ENCODE measurements around the gene POU2AF1.
"Not testable (repeated sequence)": the region's sequence is repeated elsewhere in the genome, so short reads cannot be mapped to it uniquely, and the experiment has no call there.

Gene POU2AF1

DNA sequence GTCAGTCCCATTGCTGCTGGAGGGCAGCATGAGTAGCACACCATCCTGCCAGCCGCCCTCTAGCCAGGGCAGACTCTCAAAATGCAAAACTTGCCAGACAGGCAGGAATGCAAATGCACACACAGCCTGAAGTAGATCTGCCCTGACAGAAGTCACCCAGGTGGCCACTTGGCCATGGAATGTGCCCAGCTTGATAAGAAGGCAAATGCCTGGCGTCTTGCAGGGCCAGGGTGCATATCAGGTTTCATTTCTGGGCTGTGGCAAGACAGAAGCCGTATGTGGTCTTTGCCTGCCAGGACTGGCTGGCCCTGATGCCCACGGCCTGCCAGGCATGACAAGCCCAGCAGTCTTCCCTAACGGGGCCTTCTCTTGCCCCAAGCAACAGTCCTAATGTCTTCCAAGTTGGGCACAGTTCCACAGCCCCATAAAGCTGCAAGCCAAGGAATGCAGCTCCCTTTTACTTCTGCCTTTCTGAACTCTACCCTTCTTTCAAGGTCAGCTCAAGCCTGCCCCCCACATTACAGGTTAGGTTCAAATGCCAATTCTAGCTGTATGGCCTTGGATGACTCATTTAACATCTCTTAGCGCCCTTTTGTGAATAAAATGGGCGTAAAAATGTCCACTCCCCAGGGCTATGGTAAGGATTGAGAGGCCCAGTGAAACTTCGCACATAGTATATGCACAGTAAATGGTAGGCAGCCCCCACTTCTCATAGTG lies 51.0 kb downstream of the POU2AF1 start:
- H3K4me3 ChIP-seq (ENCODE audit: low read length): no peak overlapping the region
- no peak for DNase-seq (ENCODE audit: low read depth)
- TF ChIP-seq, protein P1, sequence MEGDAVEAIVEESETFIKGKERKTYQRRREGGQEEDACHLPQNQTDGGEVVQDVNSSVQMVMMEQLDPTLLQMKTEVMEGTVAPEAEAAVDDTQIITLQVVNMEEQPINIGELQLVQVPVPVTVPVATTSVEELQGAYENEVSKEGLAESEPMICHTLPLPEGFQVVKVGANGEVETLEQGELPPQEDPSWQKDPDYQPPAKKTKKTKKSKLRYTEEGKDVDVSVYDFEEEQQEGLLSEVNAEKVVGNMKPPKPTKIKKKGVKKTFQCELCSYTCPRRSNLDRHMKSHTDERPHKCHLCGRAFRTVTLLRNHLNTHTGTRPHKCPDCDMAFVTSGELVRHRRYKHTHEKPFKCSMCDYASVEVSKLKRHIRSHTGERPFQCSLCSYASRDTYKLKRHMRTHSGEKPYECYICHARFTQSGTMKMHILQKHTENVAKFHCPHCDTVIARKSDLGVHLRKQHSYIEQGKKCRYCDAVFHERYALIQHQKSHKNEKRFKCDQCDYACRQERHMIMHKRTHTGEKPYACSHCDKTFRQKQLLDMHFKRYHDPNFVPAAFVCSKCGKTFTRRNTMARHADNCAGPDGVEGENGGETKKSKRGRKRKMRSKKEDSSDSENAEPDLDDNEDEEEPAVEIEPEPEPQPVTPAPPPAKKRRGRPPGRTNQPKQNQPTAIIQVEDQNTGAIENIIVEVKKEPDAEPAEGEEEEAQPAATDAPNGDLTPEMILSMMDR (conservative IDR thresholded peaks at IDR 0.05; ENCODE audit: low read length): no peak

DNA sequence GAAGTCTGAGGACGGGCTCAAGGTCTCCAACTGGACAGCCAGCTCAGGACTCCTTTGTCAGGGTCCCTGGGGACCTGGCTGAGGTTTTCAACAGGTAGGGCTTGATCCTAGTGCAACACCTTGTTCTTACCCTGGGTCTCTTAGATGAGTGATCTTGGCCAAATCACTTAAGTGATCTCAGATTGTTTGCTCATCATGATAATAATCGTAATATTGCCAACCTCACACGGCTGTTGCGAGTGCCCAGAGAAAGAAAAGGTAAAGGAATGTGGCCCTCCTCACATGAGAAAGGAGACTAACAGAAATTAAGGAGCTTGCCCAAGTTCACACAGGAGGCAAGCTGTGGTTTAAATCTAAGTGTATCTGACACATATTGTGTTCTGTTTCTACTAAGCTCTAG lies 52.3 kb downstream of the POU2AF1 start:
- no peak for DNase-seq (ENCODE audit: low read depth)
- TF ChIP-seq, protein P1 (conservative IDR thresholded peaks at IDR 0.05; ENCODE audit: low read length): no peak
- no peak overlapping the region for H3K4me3 ChIP-seq (ENCODE audit: low read length)

DNA sequence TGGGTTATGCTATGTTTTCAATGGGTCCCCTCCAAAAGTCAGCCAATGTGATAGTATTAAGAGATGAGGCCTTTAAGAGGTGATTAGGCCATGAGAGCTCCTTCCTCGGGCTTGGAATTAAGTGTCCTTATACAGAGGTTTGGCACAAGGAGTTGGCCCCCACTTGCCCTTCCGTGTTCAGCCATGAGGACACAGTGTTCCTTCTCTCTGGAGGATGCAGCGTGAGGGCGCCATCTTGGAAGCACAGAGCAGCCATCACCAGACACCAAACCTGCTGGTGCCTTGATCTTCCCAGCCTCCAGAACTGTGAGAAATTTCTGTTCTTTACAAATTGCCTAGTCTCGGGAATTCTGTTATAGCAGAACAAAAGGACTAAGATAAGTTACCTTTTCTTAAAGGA lies 53.8 kb downstream of the POU2AF1 start:
- H3K4me3 ChIP-seq (ENCODE audit: low read length): no peak overlapping the region
- TF ChIP-seq, protein P1 (conservative IDR thresholded peaks at IDR 0.05; ENCODE audit: low read length): no peak
- DNase-seq (ENCODE audit: low read depth): no peak

DNA sequence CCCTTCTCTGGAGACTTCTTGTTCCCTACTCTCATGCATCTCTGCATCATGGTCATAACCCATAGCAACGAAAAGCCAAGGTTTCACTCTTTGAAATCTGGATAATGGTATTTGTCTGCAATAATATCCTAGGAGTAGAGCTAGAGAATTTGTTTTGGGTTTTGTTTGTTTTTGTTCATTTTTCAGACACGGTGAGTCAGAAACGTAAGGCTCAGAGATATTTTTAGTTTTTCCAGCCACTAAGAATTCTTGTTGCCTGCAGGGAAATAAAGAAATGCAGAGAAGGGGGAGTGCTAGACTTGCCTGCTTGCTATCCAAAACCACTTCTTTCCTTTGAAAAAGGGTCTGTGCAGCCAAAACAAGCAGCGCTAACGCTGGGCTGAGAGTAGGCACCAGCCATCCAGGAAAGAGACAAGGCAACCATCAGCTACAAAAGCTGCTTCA lies 54.8 kb downstream of the POU2AF1 start:
- DNase-seq (ENCODE audit: low read depth): peak; percentile 29
- TF ChIP-seq, protein P1 (conservative IDR thresholded peaks at IDR 0.05; ENCODE audit: low read length): no peak
- H3K4me3 ChIP-seq (ENCODE audit: low read length): no peak overlapping the region; the same call in none of the 2 replicates

DNA sequence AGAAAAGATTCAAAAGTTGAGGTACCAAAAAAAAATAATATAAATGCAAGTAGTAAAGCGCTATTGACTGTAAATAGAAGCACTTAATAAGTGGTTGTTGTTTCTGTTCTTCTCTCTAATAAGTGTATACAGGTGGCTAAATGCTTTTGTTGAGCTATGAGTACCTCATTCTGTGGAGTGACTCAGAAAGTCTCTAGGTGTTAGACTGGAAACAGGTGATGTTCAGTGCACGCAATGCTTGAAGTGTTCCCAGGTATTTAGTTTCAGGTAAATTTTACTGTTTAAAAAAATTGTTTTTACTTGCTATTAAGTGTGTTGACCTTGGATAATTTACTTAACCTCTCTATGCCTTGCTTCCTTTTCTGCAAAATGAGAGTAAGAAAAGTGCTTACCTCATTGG lies 56.5 kb downstream of the POU2AF1 start:
- no peak overlapping the region for H3K4me3 ChIP-seq (ENCODE audit: low read length)
- TF ChIP-seq, protein P1 (conservative IDR thresholded peaks at IDR 0.05; ENCODE audit: low read length): no peak
- DNase-seq (ENCODE audit: low read depth): no peak

DNA sequence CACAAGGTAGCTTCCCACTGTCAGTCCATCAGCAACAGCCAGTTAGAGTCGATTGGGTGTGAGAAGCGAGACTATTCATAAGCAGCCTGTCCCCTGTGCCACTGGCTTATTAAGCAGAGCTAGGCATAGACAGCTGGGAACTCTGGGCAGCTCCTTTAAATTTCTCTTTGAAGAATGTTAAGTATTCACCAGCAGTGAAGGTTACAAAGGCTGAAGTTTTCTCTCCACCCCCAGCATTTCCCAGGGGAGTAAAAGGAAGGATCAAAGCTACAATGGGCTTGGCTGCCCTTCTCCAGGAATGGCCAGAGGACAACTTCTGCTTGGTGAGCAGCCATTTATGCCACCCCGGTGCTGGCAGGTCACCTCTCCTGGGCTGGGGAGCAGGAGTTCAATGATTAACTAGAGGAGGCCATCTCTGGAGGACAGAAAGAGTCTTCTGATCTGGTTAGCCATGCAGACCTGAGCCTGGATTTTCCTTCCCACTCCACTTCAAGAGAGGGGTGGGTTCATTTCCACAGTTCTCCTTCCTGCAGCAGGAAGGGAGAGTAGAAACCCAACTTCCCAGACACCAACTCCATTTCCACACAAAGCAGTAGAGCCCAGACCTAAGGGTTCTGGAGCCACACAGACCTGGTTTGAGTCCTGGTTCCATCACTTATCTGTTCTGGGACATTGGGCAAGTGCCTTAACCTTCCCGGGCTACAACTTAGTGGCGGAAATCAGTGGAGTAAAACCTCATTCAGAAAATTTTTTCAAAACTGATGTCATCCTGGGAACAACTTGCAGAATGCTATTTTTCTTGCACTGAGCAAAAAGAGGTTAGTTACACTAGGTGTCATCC lies 58.1 kb downstream of the POU2AF1 start:
- H3K4me3 ChIP-seq (ENCODE audit: low read length): no peak overlapping the region
- TF ChIP-seq, protein P1 (conservative IDR thresholded peaks at IDR 0.05; ENCODE audit: low read length): no peak
- DNase-seq (ENCODE audit: low read depth): peak; percentile 20

DNA sequence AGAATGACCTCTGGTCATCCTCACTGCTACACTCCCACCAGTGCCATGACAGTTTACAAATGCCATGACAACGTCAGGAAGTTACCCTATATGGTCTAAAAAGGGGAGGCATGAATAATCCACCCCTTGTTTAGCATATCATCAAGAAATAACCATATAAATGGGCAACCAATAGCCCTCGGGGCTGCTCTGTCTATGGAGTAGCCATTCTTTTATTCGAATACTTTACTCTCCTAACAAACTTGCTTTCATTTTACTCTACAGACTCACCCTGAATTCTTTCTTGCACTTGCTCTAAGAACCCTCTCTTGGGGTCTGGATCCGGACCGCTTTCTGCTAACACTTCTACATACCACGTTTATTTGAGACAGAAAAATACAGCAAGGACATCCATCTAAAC lies 58.9 kb downstream of the POU2AF1 start:
- not testable (repeated sequence) for DNase-seq (ENCODE audit: low read depth); H3K4me3 ChIP-seq (ENCODE audit: low read length)

Data from AG10803 (cell line).